ENCODE measurements around the gene PCGF3. TPM values are rescaled to one million over a fixed set of nuclear protein-coding genes. Genes with fewer than 3 reads are reported as not detected.
"Not testable (repeated sequence)": the region's sequence is repeated elsewhere in the genome, so short reads cannot be mapped to it uniquely, and the experiment has no call there.

PCGF3 gene
- total RNA-seq, 4 donors from 2014 or later, result 40.0 to 57.6 (median 46.9) TPM

- DNase-seq, result no peak
- Histone ChIP-seq H3K9me3 (no peaks in the 10 kb centered on the region), H3K4me1 (peaks cover 0 to 66% (median 19%) of the 10 kb centered on the region in 3 donors), H3K4me3 (no peak overlapping the region), H3K27me3 (no peaks in the 10 kb centered on the region), H3K36me3 (peaks cover 4 to 98% (median 12%) of the 10 kb centered on the region in 3 donors), H3K27ac (peak overlapping the region in 3 of 4 donors; percentile 6 to 65 (median 38))
- no peak for TF ChIP-seq POLR2A (IDR thresholded peaks at IDR 0.05)
- no peak for TF ChIP-seq CTCF (IDR thresholded peaks at IDR 0.05)
- intact Hi-C loops (cut with DNase I), result no loop called here
- 90 to 100% methylated on average over 1 to 2 of the region's 9 CpGs for WGBS, 2 donors
These were observed 67.6 kb downstream of the PCGF3 start for GRCh38 chr4:773214-773613.

- DNase-seq; H3K9me3 ChIP-seq; H3K27me3 ChIP-seq; H3K4me3 ChIP-seq; H3K27ac ChIP-seq; intact Hi-C loops (cut with DNase I): not testable (repeated sequence)
- WGBS, 2 donors, result 92 to 93% methylated on average over 19 to 26 of the region's 30 CpGs
- Histone ChIP-seq H3K36me3 (peaks cover 4 to 98% (median 4%) of the 10 kb centered on the region in 3 donors), H3K4me1 (peaks cover under 1 to 80% (median 25%) of the 10 kb centered on the region in 3 donors)
These were observed 68.9 kb downstream of the PCGF3 start for GRCh38 chr4:774419-775092.

- WGBS, 2 donors, result 94 to 96% methylated on average over 2 of the region's 2 CpGs
- H3K27ac ChIP-seq; intact Hi-C loops (cut with DNase I); H3K27me3 ChIP-seq; H3K4me3 ChIP-seq; H3K9me3 ChIP-seq; DNase-seq: not testable (repeated sequence)
- H3K36me3 ChIP-seq, result peaks cover 0 to 91% (median 2%) of the 10 kb centered on the region in 3 donors
- peaks cover 10 to 89% (median 35%) of the 10 kb centered on the region in 3 donors for H3K4me1 ChIP-seq
These were observed 69.9 kb downstream of the PCGF3 start for GRCh38 chr4:775485-775884.

DNA sequence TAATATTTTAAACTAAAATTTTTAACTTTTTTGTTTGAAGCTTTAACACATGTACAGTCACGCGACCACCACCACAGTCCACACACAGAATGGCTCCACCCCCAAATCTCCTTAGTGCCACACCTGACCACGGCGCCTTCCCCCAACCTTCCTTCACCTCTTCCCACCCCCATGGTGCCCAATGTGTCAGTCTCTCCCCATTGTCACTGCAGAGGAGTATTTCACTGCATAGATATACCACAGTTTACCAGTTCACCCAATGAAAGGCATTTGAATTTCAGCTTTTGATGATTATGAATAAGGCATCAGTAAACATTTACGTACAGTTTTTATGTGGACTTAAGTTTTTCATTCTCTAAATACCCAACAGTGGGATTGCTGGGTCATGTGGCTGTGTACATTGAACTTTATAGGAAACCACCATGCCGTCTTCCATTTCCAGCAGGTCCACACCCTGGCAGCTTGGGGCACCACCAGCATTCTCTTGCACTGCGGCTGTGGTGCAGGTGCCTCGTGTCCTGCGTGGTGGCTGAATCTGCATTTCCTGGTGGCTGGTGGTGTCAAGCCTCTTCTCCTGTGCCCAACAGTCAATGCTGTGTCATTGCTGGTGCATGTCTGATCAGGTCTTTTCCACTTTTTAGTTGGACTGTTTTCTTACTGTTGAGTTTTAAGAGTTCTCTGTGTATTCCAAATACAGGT lies 71.3 kb downstream of the PCGF3 start:
- peaks cover 0 to 77% (median 0%) of the 10 kb centered on the region in 3 donors for H3K36me3 ChIP-seq
- TF ChIP-seq CTCF (IDR thresholded peaks at IDR 0.05) (no peak), POLR2A (IDR thresholded peaks at IDR 0.05) (no peak)

GRCh38 chr4:777520-778262 lies 72.1 kb downstream of the PCGF3 start:
- WGBS, 2 donors, result 82 to 84% methylated on average over 6 of the region's 6 CpGs
- no peak overlapping the region for H3K4me3 ChIP-seq
- DNase-seq, result no peak
- H3K4me1 ChIP-seq, result peaks cover 20 to 89% (median 36%) of the 10 kb centered on the region in 3 donors
- no peak overlapping the region for H3K27ac ChIP-seq
- H3K9me3 ChIP-seq, result no peaks in the 10 kb centered on the region
- intact Hi-C loops (cut with DNase I), result no loop called here
- peaks cover 0 to 70% (median 0%) of the 10 kb centered on the region in 3 donors for H3K36me3 ChIP-seq
- TF ChIP-seq POLR2A (IDR thresholded peaks at IDR 0.05) (no peak), CTCF (IDR thresholded peaks at IDR 0.05) (no peak)
- no peaks in the 10 kb centered on the region for H3K27me3 ChIP-seq

More for the DNA sequence above, 71.3 kb downstream of the PCGF3 start:
- Histone ChIP-seq H3K4me1 (peaks cover 15 to 90% (median 33%) of the 10 kb centered on the region in 3 donors), H3K9me3 (no peaks in the 10 kb centered on the region), H3K4me3 (no peak overlapping the region), H3K27me3 (no peaks in the 10 kb centered on the region), H3K27ac (no peak overlapping the region)
- WGBS, 2 donors, result 88 to 95% methylated on average over 9 of the region's 9 CpGs
- DNase-seq, result no peak
- intact Hi-C loops (cut with DNase I), result no loop called here
